HG03571 (cell line): ENCODE results near the gene LZTS2.
A peak's percentile ranks its signal among the peaks of the same experiment; 100 is the strongest.
"Not testable (repeated sequence)": the region's sequence is repeated elsewhere in the genome, so short reads cannot be mapped to it uniquely, and the experiment has no call there.

Experiments used
- ATAC-seq: cut with Tn5 transposase; IDR thresholded peaks from one replicate; pipeline ENCODE4 v1.9.1; 2021; ENCODE audit not compliant: unreplicated experiment

LZTS2 gene

GRCh38 chr10:101031796-101032636 lies 32.4 kb downstream of the LZTS2 start:
- ATAC-seq: no peak

DNA sequence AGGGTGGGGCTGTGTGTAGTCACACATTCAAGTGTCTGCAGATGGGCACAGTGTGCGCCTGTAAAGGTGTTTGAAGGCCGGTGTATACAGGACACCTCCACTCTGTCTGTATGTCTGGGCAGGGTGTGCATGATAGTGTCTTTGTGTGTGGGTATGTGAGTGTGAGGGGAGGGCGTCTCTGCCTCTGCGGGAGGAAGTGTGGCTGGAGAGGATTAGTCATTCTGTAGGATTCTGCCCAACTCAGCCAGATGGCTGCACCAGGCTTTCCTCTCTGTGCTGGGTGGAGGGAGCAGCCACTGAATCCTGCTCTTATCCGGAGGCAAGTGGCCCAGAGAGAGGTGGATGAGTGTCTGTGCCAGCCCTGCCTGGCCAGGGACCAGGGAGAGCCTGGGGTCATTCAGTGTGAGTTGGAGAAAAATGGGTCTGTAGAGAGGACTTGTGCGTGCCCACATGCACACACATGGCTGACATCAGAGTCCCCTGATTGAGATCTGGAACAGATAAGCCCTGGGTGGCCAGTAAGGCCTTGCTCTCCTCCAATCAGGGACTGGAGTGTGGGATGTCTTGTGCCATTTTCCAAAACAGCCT lies 33.1 kb downstream of the LZTS2 start:
- no peak for ATAC-seq

DNA sequence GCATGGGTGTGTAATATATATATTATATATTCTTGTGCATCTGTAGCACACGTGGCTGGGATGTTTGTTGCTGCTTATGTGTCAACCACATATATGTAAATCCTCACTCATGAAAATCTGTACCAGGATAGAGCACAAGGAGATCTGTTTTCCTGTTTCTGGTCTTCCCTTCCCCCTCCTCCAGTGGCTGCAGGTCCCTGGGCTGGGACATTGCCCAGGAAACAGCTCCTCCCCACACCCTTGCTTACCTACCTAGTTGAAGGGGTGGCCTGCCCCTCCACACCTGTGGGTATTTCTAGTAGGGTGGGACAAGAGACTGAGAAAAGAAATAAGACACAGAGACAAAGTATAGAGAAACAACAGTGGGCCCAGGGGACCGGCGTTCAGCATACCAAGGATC lies 33.7 kb downstream of the LZTS2 start:
- ATAC-seq: no peak

DNA sequence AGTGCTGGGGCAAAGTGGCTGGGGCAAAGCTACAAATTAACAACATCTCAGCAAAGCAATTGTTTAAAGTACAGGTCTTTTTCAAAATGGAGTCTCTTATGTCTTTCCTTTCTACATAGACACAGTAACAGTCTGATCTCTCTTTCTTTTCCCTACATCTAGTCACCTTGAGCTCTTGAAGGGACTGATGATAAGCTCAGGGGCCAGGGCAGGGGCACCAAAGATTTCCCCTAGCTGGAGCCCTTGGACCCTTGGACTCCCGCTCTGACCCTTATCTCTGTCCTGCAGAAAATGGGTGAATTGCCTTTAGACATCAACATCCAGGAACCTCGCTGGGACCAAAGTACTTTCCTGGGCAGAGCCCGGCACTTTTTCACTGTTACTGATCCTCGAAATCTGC lies 34.8 kb downstream of the LZTS2 start:
- not testable (repeated sequence) for ATAC-seq

DNA sequence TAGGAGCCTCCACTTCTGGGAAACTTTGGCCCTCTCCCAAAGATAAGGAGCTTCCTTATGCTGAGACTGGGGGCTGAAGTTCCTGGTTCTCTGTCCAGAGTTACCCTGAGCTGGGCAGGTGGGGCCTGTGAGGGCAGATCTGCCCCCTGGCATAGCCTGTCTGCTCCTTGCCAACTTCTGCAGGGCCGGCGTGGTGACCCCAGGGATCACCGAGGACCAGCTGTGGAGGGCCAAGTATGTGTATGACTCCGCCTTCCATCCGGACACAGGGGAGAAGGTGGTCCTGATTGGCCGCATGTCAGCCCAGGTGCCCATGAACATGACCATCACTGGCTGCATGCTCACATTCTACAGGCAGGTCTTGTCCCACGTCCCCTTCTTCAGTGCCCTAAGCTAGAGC lies 35.7 kb downstream of the LZTS2 start:
- no peak for ATAC-seq

DNA sequence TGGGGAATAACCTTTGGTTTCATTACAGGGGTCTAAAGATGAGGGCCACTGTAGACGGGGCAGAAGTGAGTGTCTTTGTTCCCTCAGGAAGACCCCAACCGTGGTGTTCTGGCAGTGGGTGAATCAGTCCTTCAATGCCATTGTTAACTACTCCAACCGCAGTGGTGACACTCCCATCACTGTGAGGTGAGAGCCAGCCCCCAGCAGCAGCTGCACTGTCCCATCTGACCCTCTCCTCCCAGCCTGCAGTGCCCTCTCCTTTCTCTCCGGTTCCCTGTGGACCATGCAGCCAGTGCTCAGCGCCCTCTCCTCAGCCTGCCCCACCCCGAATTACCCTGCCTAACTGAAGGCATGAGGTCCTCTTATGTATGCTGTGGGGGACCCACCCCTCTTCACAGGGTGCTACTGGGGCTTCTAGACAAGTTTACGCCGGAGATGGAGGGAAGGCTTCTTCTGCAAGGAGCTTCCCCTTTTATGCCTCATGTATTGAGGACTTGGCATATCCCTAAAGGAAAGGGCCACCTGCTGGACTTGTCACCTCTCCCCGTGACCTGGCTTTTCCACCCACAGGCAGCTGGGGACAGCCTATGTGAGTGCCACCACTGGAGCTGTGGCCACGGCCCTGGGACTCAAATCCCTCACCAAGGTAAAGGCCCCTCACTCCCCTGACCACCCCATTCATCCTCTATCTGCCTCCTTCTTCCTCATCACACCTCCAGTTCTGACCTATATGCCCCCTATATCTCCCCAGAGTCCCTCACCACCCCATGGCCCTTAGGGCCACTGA lies 36.5 kb downstream of the LZTS2 start:
- no peak for ATAC-seq

GRCh38 chr10:101036726-101037125 lies 37.1 kb downstream of the LZTS2 start:
- ATAC-seq: no peak

GRCh38 chr10:101038484-101038883 lies 38.9 kb downstream of the LZTS2 start:
- ATAC-seq: no peak

GRCh38 chr10:101040061-101040460 lies 40.5 kb downstream of the LZTS2 start:
- ATAC-seq: no peak

DNA sequence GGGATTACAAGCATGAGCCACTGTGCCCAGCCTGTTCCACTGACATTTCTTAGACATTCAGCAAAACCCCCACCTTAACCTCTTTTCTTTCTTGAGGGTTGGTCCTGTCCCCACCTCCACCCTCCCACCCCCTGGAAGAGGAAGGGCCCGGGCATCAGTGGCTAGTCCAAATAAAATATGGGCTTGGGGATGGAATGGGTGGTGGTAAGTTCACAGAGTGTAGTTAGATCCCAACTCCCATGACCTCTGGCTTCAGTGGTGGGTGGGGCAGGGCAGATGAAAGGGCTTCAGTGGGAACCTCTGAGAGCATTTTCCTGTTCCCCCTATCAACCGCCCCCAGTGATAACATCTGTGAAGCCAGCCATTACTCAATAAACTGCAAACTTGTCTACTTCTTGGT lies 41.2 kb downstream of the LZTS2 start:
- no peak for ATAC-seq

DNA sequence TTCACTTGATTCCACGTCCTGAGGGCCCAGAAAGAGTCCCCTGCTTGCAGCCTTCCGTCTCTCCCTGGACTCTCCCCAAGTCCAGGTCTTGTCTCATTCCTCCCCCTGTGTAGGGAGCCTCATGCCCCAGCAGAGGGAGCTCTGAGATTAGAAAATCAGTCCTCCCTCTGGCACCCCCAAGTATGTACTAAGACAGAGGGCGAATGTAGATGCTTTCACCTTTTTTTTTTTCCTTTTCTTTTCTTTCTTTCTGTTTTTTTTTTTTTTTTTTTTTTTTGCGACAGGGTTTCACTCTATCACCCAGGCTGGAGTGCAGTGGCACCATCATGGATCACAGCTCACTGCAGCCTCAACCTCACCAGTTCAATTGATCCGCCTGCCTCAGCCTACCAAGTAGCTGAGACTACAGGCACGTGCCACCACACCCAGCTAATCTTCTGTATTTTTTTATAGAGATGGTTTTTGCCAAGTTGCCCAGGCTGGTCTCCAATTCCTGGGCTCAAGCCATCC lies 41.7 kb downstream of the LZTS2 start:
- no peak for ATAC-seq

DNA sequence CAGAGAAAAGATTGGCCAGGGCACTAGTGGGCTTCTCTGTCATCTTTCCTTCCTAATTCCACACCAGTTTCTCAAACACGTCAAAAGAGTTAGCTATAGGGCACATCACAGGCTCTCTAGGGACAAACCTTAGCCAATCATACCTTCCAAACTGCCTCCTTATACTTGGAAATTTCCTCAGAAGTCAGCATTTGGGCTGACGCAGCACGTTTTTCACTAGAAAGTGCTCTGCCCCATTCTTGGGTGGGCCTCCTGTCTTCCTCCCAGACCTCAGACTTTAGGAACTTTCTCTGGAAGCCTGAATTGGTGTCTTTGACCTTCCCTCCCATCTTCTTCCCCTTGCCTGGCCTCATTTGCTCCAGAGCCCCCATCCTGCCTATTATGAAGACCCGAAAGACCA lies 42.5 kb downstream of the LZTS2 start:
- ATAC-seq: no peak

GRCh38 chr10:101042667-101043362 lies 43.2 kb downstream of the LZTS2 start:
- ATAC-seq: peak; percentile 95

DNA sequence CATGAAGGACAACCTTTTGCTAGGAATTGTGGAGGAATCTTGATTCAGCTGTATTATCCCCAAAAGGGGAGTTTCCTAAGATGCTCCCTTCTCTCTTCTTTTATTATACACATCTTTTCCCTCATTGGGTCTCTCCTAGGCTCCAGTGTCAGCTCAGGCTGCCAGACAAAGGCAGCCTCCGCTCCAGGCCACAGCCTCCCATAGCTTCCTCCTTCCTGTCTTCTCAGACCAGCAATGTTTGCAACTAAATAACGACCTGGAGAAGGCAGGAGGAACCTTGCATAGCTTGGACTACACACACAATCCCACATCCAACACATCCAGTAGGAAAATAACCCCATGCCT lies 43.7 kb downstream of the LZTS2 start:
- no peak for ATAC-seq

GRCh38 chr10:101044117-101044516 lies 44.5 kb downstream of the LZTS2 start:
- ATAC-seq: no peak

DNA sequence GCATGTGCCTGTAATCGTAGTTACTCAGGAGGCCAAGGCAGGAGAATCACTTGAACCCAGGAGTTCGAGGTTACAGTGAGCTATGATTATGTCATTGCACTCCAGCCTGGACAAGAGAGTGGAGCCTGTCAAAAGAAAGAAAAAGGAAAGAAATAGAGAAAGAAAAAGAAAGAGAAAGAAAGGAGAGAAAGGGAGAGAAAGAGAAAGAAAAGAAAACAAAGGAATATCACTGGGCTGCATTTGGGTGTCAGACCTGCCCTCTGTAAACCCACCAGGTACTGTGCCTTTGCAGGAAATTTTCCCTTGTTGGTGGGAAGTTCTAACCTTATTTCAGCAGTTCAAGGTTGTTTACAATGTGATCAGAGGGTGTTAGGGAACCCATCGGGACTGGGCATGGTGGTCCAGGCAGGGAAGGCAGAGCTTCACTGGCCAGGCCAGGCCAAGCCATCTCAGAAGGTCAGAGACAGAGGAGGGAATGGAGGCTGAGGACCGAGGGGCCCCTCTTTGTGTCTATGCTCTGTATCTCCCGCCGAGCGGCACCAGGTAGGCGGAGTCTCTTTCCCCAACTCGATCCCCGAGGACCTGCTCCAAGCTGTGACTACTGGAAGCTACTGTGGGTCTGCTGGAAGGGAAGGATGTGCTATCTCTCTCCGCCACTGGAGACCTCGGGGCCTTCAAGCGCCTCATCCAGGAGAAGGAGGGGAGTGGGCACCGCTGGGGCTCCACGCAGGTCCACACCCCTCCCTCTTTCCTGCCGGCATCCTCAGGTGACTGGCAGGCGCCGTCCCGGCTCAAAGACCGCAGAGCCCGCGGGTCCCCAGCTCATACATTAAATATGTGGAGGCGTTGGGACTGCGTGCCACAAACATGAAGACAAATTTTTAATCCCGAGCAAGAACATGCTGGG lies 47.0 kb downstream of the LZTS2 start:
- ATAC-seq: no peak

DNA sequence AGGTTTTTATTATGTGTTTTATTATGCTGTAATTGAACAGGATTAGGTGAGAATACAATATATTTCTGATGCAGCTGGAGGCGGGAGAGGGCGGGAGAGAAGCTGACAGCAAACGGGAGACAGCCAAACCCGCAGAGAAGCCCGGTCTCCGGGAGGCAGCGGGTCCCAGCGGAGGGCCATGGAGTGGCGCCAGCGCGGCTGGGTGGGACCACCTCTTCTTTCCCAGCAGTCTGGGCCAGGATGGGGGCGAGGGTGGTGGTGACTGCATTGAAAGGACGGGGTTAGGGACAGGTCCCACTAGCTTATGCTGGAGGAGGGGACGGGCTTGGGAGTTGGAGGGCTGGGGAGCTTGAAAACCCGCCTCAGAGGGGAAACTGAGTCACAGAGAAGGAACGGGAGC lies 47.7 kb downstream of the LZTS2 start:
- ATAC-seq: no peak

DNA sequence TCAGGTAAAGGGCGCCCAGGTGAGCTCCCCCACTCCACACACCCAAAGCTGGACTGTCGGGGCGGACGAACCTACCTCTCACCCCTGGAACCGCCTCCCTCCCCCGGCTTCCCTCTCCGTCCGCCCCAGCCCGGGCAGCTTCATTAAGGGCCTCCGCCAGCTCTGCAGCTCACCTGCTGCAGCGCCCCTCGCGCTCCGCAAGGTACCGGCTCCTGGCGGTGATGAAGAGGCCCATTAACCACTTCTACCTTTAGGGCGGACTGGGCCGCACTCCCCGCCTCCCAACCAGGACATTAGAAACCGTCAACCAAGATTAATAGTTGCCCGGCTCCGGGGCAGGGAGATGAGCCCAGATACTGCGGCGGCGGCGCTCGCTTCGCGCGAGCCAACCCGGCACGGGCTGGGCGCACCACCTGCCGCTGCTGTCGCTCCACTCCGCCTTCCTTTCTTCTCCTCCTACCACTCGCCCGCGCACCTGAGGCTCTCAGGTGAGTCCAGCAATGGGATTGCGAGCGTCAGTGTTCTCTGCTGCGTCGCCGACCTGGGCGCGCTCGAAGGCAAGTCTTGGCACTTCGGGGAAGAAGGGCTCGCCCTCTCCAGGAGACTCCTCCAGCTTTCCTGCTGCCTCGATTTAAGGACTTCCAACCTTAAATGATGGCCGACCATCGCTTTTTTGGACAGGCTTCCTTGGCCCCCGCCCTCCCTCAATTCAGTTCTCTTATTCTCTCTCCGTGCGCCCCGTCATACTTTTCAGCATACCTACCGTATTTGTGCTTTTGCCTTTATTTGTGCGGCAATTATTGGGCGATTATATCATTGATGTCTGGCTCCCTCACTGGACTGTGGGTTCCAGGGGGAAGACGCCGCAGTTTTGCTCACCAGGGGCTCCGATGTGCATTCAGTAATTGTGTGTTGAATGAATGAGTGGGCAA lies 48.6 kb downstream of the LZTS2 start:
- ATAC-seq: no peak
